WTC11 (cell line): ENCODE results near the gene GIMAP7. TPM values are rescaled to one million over a fixed set of nuclear protein-coding genes. Genes with fewer than 3 reads are reported as not detected.

Experiments used
- ATAC-seq: fragments of 200-7000 bp; cut with Tn5 transposase; 2 replicates; pipeline ENCODE4 v1.10.0; 2021; ENCODE audit warnings: mild to moderate bottlenecking, moderate library complexity
- CTCF ChIA-PET: fragments of 300-600 bp; sonication (Branson Sonifier 250); formaldehyde crosslinking; loops from one replicate; lab custom pipeline; 2021; ENCODE audit warnings: antibody characterized with exemption; lab: Charles Lee
- POLR2A ChIA-PET: fragments of 350-600 bp; sonication (Branson Sonifier 250); formaldehyde crosslinking; loops from one replicate; lab custom pipeline; 2021; ENCODE audit warnings: antibody characterized with exemption; lab: Charles Lee
- DNase-seq: peaks from one replicate; pipeline ENCODE4 v3.0.0; 2021; ENCODE audit warnings: low spot score
- H3K27ac Mint-ChIP-seq: 2 replicates; pipeline ENCODE4 v1.8.0; 2021; ENCODE audit warnings: mixed read lengths
- H3K27me3 Mint-ChIP-seq: 2 replicates; pipeline ENCODE4 v1.8.0; 2021; ENCODE audit warnings: low read depth, mild to moderate bottlenecking, moderate library complexity, mixed read lengths
- H3K36me3 Mint-ChIP-seq: 2 replicates; pipeline ENCODE4 v1.8.0; 2021; ENCODE audit warnings: mixed read lengths
- H3K4me1 Mint-ChIP-seq: 2 replicates; pipeline ENCODE4 v1.8.0; 2022; ENCODE audit warnings: mixed read lengths
- H3K4me3 Mint-ChIP-seq: 2 replicates; pipeline ENCODE4 v1.8.0; 2021; ENCODE audit warnings: mild to moderate bottlenecking, moderate library complexity, mixed read lengths
- H3K9me3 Mint-ChIP-seq: 2 replicates; pipeline ENCODE4 v1.8.0; 2021; ENCODE audit warnings: mixed read lengths
- ARID4B ChIP-seq: sonication (generic); formaldehyde crosslinking; IDR thresholded peaks from 2 replicates; pipeline ENCODE4 v1.8.0; 2023; ENCODE audit warnings: missing genetic modification reagents, mild to moderate bottlenecking, borderline replicate concordance
- CTCF ChIP-seq: fragments of 200-600 bp; IDR thresholded peaks from 2 replicates; pipeline ENCODE4 v1.8.0; 2022; ENCODE audit warnings: antibody characterized with exemption
- EMX1 ChIP-seq: fragments of 250-450 bp; sonication (Bioruptor Pico); IDR thresholded peaks from 2 replicates; pipeline ENCODE4 v1.8.0; 2021; ENCODE audit warnings: mild to moderate bottlenecking
- ESRRA ChIP-seq: sonication (generic); formaldehyde crosslinking; IDR thresholded peaks from 2 replicates; pipeline ENCODE4 v1.8.1; 2022; ENCODE audit warnings: mild to moderate bottlenecking, missing genetic modification reagents, borderline replicate concordance
- FOXP1 ChIP-seq: sonication (generic); formaldehyde crosslinking; IDR thresholded peaks from 2 replicates; pipeline ENCODE4 v1.8.0; 2022; ENCODE audit warnings: missing genetic modification reagents, mild to moderate bottlenecking, moderate library complexity, borderline replicate concordance
- JAZF1 ChIP-seq: fragments of 250-450 bp; sonication (Bioruptor Pico); IDR thresholded peaks from 2 replicates; pipeline ENCODE4 v1.9.0; 2021; ENCODE audit warnings: moderate library complexity, mild to moderate bottlenecking, inconsistent platforms
- NFE2L1 ChIP-seq: sonication (generic); formaldehyde crosslinking; IDR thresholded peaks from 2 replicates; pipeline ENCODE4 v1.8.1; 2023; ENCODE audit warnings: missing genetic modification reagents
- SMAD4 ChIP-seq: sonication (generic); formaldehyde crosslinking; IDR thresholded peaks from 2 replicates; pipeline ENCODE4 v1.8.0; 2022; ENCODE audit warnings: mild to moderate bottlenecking, missing genetic modification reagents
- ZBTB21 ChIP-seq: sonication (generic); formaldehyde crosslinking; IDR thresholded peaks from 2 replicates; pipeline ENCODE4 v1.8.1; 2023; ENCODE audit warnings: mild to moderate bottlenecking, missing genetic modification reagents, borderline replicate concordance
- ZNF281 ChIP-seq: sonication (generic); formaldehyde crosslinking; IDR thresholded peaks from 2 replicates; pipeline ENCODE4 v1.8.0; 2023; ENCODE audit warnings: mild to moderate bottlenecking, missing genetic modification reagents
- ZNF671 ChIP-seq: fragments of 250-450 bp; sonication (Bioruptor Pico); IDR thresholded peaks from 2 replicates; pipeline ENCODE4 v1.8.0; 2021; ENCODE audit warnings: mild to moderate bottlenecking
- total RNA-seq: library from RNA; stranded (reverse); gene quantifications from 3 replicates; pipeline ENCODE4 v1.2.3, GENCODE V29; 2021
- TF ChIP-seq, protein P1 (sequence below): sonication (generic); formaldehyde crosslinking; IDR thresholded peaks from 2 replicates; pipeline ENCODE4 v1.8.1; 2023; ENCODE audit warnings: mild to moderate bottlenecking, moderate library complexity, missing genetic modification reagents
- TF ChIP-seq, protein P2 (sequence below): sonication (generic); formaldehyde crosslinking; IDR thresholded peaks from 2 replicates; pipeline ENCODE4 v1.8.0; 2022; ENCODE audit warnings: missing genetic modification reagents
- TF ChIP-seq, protein P3 (sequence below): fragments of 250-450 bp; sonication (Bioruptor Pico); IDR thresholded peaks from 2 replicates; pipeline ENCODE4 v1.8.0; 2021; ENCODE audit warnings: mild to moderate bottlenecking

Gene GIMAP7
- total RNA-seq, 1 experiment from 2014 or later: 0.37 TPM

DNA sequence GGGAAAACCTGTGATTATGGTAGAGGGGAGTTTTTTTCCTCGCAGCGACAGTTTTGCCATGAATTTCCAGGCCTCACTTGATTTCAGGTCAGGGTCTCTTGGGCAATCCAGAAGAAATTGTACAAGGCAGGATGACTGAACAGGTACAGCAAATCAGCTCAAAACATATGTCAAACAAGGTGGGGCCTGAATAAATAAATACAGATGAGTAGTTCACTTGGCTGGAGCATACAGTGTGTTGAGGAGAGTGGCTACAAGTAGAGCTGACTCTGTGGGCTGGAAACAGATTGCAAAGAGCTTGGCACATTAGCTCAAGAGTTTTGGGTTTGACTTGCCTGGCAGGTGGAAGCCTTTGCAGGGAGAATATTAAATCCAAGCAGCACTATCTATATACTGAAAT is 49.3 kb upstream of the GIMAP7 start (continued):
- no peak for TF ChIP-seq JAZF1
- no peak for TF ChIP-seq CTCF
- TF ChIP-seq ZNF281: no peak

GRCh38 chr7:150466477-150466876 is 48.2 kb upstream of the GIMAP7 start:
- ChIA-PET POLR2A (no interaction called here), CTCF (interaction anchor here (1.5 to 1.8 kb wide), 3 partner anchors 15 to 552 kb away, joined by 3 to 6 read pairs (median 3); no protein-coding TSS in a partner anchor)
- Mint-ChIP-seq H3K36me3 (peaks cover 11% of the 10 kb centered on the region; the same call in 1 of the 2 replicates), H3K27me3 (peaks cover 37% of the 10 kb centered on the region), H3K4me1 (no peaks in the 10 kb centered on the region), H3K9me3 (peaks cover 19% of the 10 kb centered on the region), H3K27ac (no peak overlapping the region), H3K4me3 (no peak overlapping the region)
- ATAC-seq: no peak
- no peak for DNase-seq
- no peak for TF ChIP-seq ARID4B (CRISPR knock-in tag)
- TF ChIP-seq, protein P1, sequence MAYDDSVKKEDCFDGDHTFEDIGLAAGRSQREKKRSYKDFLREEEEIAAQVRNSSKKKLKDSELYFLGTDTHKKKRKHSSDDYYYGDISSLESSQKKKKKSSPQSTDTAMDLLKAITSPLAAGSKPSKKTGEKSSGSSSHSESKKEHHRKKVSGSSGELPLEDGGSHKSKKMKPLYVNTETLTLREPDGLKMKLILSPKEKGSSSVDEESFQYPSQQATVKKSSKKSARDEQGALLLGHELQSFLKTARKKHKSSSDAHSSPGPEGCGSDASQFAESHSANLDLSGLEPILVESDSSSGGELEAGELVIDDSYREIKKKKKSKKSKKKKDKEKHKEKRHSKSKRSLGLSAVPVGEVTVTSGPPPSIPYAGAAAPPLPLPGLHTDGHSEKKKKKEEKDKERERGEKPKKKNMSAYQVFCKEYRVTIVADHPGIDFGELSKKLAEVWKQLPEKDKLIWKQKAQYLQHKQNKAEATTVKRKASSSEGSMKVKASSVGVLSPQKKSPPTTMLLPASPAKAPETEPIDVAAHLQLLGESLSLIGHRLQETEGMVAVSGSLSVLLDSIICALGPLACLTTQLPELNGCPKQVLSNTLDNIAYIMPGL: no peak
- TF ChIP-seq, protein P2, sequence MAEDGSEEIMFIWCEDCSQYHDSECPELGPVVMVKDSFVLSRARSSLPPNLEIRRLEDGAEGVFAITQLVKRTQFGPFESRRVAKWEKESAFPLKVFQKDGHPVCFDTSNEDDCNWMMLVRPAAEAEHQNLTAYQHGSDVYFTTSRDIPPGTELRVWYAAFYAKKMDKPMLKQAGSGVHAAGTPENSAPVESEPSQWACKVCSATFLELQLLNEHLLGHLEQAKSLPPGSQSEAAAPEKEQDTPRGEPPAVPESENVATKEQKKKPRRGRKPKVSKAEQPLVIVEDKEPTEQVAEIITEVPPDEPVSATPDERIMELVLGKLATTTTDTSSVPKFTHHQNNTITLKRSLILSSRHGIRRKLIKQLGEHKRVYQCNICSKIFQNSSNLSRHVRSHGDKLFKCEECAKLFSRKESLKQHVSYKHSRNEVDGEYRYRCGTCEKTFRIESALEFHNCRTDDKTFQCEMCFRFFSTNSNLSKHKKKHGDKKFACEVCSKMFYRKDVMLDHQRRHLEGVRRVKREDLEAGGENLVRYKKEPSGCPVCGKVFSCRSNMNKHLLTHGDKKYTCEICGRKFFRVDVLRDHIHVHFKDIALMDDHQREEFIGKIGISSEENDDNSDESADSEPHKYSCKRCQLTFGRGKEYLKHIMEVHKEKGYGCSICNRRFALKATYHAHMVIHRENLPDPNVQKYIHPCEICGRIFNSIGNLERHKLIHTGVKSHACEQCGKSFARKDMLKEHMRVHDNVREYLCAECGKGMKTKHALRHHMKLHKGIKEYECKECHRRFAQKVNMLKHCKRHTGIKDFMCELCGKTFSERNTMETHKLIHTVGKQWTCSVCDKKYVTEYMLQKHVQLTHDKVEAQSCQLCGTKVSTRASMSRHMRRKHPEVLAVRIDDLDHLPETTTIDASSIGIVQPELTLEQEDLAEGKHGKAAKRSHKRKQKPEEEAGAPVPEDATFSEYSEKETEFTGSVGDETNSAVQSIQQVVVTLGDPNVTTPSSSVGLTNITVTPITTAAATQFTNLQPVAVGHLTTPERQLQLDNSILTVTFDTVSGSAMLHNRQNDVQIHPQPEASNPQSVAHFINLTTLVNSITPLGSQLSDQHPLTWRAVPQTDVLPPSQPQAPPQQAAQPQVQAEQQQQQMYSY (CRISPR knock-in tag): no peak
- TF ChIP-seq NFE2L1 (CRISPR knock-in tag): no peak
- no peak for TF ChIP-seq SMAD4 (CRISPR knock-in tag)
- no peak for TF ChIP-seq ZNF281
- no peak for TF ChIP-seq ZNF671 (CRISPR knock-in tag)
- no peak for TF ChIP-seq EMX1 (CRISPR knock-in tag)
- no peak for TF ChIP-seq CTCF
- TF ChIP-seq ZBTB21 (CRISPR knock-in tag): no peak
- TF ChIP-seq FOXP1: no peak
- TF ChIP-seq, protein P3, sequence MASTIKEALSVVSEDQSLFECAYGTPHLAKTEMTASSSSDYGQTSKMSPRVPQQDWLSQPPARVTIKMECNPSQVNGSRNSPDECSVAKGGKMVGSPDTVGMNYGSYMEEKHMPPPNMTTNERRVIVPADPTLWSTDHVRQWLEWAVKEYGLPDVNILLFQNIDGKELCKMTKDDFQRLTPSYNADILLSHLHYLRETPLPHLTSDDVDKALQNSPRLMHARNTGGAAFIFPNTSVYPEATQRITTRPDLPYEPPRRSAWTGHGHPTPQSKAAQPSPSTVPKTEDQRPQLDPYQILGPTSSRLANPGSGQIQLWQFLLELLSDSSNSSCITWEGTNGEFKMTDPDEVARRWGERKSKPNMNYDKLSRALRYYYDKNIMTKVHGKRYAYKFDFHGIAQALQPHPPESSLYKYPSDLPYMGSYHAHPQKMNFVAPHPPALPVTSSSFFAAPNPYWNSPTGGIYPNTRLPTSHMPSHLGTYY (CRISPR knock-in tag): no peak
- no peak for TF ChIP-seq ESRRA (CRISPR knock-in tag)
